ENCODE results near the gene TBXT.

TBXT gene

DNA sequence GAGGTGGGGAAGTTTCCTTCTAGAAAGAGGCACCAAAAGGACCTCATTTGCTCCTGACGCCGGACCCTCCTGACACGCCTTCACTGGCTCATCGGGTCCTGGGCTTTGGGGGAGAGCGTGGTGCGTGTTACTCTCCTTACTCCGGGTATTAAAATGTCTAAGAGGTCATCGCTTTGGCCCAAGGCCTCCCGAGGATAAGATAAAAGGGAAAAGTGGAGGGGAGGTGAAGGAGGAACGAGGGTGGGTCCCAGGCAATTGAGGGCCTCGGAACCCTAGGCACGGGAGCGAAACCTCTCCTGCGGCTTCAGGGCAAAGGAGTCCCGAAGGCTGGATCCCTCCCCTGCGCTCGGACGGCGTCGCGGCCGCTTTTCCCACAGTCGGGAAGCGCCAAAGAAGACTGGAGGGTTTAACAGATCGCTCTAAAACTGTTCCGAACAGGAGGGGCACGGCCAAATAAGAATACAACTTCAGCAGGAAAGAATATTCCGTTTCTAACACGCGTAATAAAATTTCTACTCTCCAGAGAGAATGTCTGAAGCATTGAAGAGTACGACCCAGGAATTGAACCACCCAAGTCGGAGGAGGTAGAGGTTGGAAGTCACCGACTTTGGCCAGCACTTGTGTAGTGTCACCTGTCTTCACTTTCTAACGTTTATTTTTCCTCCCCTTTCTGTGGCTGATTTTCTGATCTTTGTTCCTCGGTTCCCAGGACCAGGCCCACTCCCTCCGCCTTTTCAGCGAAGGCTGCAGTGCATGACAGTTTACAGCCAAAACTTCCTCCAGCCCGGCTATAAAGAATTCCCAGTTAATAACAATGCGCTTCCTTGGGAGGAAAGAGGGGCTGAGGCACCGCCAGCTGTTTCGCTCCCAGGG is 2.1 kb upstream of the TBXT start:
- H3K4me1 ChIP-seq (ENCODE audit: control insufficient read depth, insufficient read depth, low read length), result peaks cover 46% of the 10 kb centered on the region
- no peak overlapping the region for H3K27ac ChIP-seq (ENCODE audit: low read depth, low read length)
- peaks cover 93% of the 10 kb centered on the region for H3K27me3 ChIP-seq (ENCODE audit: control insufficient read depth, insufficient read depth, low read length)
- H3K9me3 ChIP-seq (ENCODE audit: control insufficient read depth, insufficient read depth, low read length), result no peaks in the 10 kb centered on the region
- H3K4me3 ChIP-seq (ENCODE audit: low read depth, low read length), result peak overlapping the region; percentile 49; the same call in 1 of the 2 replicates
- no peaks in the 10 kb centered on the region for H3K36me3 ChIP-seq (ENCODE audit: control insufficient read depth, insufficient read depth, low read length)
- H3K9ac ChIP-seq (ENCODE audit: low read depth, low read length), result no peak overlapping the region

DNA sequence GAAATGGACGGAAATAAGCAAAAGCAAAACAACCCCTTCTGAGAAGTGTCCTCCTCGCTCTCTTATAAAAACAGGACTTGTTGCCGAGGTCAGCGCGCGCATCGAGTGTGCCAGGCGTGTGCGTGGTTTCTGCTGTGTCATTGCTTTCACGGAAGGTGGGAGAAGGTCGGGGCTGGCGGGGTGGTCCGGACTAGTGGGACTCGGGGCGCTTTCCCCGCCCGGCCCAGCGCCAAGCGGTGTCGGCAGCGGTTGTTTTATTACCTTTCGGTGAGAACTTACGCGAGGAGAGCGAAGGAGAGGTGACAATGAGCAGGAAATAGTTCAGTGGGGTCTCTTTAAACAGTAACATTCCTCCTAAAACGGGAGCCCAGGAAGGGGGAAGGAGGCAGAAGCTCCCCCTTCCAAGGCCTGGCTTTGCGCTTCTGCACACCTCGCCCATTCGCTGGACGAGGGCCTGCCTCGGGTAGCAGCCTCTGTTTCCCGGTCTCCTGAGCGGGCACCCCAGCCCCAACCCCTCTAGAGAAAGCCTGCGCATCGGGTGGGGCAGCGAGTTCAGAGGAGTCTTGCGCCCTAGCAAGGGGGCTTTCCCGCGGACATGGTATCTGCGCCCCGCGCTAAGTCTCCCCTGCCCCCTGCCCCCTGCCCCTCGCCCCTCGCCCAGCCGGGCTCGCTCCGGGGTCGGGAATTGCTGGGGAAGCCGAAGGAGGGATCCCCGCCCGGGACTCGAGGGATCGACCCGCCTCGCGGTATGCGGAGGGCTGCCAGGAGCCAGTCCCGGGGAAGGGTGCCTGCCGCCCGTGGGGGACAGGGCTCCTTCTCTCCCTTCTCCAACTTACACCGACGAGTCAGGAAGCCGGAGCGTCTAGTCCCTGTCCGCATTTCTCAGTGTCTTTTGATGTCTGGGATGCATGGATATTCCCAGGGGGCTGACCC is 1.2 kb upstream of the TBXT start:
- Histone ChIP-seq H3K4me1 (ENCODE audit: control insufficient read depth, insufficient read depth, low read length) (peaks cover 45% of the 10 kb centered on the region), H3K4me3 (ENCODE audit: low read depth, low read length) (peak overlapping the region; percentile 69), H3K27me3 (ENCODE audit: control insufficient read depth, insufficient read depth, low read length) (peaks cover 95% of the 10 kb centered on the region), H3K9ac (ENCODE audit: low read depth, low read length) (no peak overlapping the region), H3K27ac (ENCODE audit: low read depth, low read length) (no peak overlapping the region), H3K9me3 (ENCODE audit: control insufficient read depth, insufficient read depth, low read length) (no peaks in the 10 kb centered on the region), H3K36me3 (ENCODE audit: control insufficient read depth, insufficient read depth, low read length) (no peaks in the 10 kb centered on the region)

DNA sequence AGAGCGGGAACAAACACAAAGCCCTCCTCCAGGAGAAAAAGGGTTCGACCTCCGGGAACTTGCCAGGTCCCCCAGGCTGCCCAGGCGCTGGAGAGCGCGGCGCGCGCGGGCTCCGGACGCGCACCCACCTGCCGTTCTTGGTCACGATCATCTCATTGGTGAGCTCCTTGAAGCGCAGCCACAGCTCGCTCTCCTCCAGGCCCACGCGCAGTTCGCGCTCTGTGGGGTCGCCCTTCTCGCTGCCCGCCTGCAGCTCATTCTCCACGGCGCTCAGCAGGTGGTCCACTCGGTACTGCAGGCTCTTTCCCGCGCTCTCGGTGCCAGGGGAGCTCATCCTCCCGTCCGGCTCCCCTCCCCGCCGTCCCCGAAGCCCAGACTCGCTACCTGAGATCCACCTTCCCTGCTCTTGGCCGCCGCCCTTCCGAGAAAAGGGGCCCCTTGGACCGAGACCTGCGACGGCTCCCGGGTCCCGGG is 356 bp downstream of the TBXT start:
- Histone ChIP-seq H3K4me1 (ENCODE audit: control insufficient read depth, insufficient read depth, low read length) (peaks cover 31% of the 10 kb centered on the region), H3K27me3 (ENCODE audit: control insufficient read depth, insufficient read depth, low read length) (peaks cover 95% of the 10 kb centered on the region), H3K9ac (ENCODE audit: low read depth, low read length) (no peak overlapping the region; the same call in 1 of the 2 replicates), H3K36me3 (ENCODE audit: control insufficient read depth, insufficient read depth, low read length) (no peaks in the 10 kb centered on the region), H3K27ac (ENCODE audit: low read depth, low read length) (no peak overlapping the region), H3K4me3 (ENCODE audit: low read depth, low read length) (peak overlapping the region; percentile 69), H3K9me3 (ENCODE audit: control insufficient read depth, insufficient read depth, low read length) (no peaks in the 10 kb centered on the region)

DNA sequence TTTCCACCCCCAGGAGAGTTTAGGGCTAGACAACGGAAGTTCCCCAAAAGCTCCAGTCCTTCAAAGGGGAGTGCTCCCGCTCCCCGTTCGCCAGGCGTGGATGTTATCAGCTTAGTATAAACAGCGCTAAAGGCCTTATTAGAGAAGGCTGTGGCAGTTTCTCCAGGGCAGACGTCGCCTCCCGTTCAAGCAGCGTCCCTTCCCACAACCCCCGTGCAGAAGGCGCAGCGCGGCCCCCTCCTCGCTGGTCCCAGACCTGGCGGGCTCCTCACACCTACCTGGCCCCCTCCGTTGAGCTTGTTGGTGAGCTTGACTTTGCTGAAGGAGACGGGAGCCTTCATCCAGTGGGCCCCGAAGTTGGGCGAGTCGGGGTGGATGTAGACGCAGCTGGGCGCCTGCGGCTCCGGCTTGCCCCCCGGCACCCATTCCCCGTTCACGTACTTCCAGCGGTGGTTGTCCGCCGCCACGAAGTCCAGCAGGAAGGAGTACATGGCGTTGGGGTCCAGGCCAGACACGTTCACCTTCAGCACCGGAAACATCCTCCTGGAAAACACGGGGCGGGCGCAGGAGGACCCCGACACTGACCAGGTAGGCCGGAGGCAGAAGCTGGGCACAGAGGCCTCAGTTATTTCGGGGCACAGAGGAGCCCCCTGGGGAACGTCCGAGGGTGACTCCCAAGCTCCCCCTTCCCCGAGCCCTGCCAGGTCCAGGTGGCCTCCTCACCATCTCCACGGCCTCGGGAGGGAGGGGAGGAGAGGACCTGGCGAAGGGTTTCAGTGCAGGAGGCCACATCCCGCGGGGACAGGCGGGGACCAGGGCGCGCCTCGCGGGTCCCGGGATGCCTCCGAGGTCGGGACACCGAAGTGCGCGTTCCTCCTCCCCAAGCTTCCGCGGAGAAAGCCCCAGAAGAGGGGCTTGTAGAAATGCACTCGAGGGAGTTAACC is 1.1 kb downstream of the TBXT start:
- peak overlapping the region; percentile 69 for H3K4me3 ChIP-seq (ENCODE audit: low read depth, low read length)
- peaks cover 31% of the 10 kb centered on the region for H3K4me1 ChIP-seq (ENCODE audit: control insufficient read depth, insufficient read depth, low read length)

DNA sequence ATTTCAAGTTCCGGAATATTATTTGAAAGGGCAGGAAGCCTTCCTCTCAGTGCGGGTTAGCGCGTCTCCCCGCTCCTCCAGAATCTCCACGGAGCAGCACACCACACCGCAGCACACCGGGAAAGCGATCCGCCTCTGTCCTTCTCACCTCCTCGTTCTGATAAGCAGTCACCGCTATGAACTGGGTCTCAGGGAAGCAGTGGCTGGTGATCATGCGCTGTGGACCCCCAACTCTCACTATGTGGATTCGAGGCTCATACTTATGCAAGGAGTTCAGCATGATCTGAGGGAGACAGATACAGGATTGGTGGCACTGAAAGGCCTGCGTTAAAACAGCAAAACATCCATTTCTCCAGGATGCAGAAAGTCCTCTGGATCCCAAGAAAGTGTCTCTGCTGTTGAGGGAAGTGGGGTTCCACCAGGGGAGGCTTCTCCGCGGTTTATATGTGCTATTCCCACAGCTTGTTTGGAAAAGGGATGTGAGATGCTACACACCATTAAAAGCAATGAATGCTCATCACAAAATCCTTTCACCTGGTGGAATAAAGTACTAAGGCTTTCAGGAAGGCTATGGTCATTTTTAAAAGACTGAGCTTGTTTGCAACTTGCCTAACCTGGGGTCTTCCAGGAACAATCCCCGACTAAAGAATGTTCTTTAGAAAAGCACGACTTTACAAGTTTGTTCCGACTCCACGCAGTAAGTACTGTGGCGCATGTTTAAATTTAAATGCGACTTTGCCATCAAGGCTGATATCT is 1.9 kb downstream of the TBXT start:
- peaks cover 31% of the 10 kb centered on the region for H3K4me1 ChIP-seq (ENCODE audit: control insufficient read depth, insufficient read depth, low read length)
- H3K36me3 ChIP-seq (ENCODE audit: control insufficient read depth, insufficient read depth, low read length), result no peaks in the 10 kb centered on the region
- H3K9me3 ChIP-seq (ENCODE audit: control insufficient read depth, insufficient read depth, low read length), result no peaks in the 10 kb centered on the region
- H3K9ac ChIP-seq (ENCODE audit: low read depth, low read length), result no peak overlapping the region
- no peak overlapping the region for H3K27ac ChIP-seq (ENCODE audit: low read depth, low read length)
- peaks cover 84% of the 10 kb centered on the region for H3K27me3 ChIP-seq (ENCODE audit: control insufficient read depth, insufficient read depth, low read length)
- peak overlapping the region; percentile 69 for H3K4me3 ChIP-seq (ENCODE audit: low read depth, low read length)

More for the DNA sequence above, 1.1 kb downstream of the TBXT start:
- H3K9ac ChIP-seq (ENCODE audit: low read depth, low read length), result no peak overlapping the region
- no peaks in the 10 kb centered on the region for H3K9me3 ChIP-seq (ENCODE audit: control insufficient read depth, insufficient read depth, low read length)
- H3K36me3 ChIP-seq (ENCODE audit: control insufficient read depth, insufficient read depth, low read length), result no peaks in the 10 kb centered on the region
- H3K27me3 ChIP-seq (ENCODE audit: control insufficient read depth, insufficient read depth, low read length), result peaks cover 93% of the 10 kb centered on the region
- no peak overlapping the region for H3K27ac ChIP-seq (ENCODE audit: low read depth, low read length)

DNA sequence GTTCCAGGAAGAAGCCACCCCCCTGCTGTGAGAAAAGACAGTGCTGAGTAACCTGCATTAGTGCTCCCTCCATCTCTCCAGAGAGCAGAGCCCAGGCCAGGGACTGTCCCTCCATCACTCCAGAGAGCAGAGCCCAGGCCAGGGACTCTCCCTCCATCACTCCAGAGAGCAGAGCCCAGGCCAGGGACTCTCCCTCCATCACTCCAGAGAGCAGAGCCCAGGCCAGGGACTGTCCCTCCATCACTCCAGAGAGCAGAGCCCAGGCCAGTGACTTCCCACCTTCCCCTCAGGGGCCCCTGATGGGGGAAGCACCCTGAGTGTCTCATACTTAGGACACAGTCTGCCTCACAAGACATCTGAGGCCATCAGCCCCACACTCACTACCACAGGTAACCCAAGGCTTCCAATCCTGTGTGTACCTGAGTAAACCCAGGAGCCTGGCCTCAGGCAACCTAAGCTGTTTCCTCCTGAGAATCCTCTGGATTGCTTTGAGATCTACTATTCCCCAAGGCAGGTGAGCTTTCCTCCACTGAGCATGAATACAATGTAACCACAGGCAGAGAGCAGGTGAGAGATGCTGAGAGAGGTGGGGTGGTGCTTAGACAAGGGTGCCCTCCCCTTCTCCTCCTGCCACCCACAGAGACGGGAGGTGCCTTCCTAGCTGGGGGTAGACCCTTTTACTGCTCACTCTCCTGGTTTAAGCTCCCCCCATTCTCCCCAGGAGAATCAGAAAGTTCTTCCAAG is 4.9 kb downstream of the TBXT start:
- Histone ChIP-seq H3K36me3 (ENCODE audit: control insufficient read depth, insufficient read depth, low read length) (no peaks in the 10 kb centered on the region), H3K27ac (ENCODE audit: low read depth, low read length) (no peak overlapping the region), H3K4me1 (ENCODE audit: control insufficient read depth, insufficient read depth, low read length) (peaks cover 13% of the 10 kb centered on the region)

DNA sequence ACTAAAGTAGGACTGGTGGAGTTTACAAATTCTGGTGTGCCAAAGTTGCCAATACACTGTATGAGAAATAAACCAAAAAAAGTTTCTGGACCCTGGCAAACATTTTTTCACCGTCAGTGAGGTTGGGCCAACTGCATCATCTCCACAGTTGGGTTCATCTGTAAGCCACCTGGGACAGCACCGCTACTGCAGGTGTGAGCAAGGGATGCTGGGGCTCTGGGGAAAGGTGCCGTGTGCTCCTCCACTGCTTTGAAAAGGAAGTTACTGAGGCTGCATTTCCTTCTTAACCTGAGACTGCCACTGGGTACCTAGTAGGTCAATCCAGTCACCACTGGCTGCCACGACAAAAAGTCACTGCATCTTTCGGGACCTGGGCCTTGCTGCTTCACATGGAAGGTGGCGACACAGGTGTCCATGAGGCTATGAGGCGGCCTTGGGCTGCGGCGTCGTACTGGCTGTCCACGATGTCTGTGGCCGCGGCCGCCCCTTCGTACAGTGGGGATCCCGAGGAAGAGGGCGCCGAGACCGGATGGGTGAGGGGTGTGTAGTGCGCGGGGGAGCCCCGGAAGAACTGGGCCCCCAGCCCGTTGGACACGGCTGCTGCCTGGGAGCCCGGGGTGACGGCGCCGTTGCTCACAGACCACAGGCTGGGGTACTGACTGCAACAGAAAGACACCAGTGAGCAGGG is 9.6 kb downstream of the TBXT start:
- H3K27ac ChIP-seq (ENCODE audit: low read depth, low read length), result no peak overlapping the region
- no peaks in the 10 kb centered on the region for H3K9me3 ChIP-seq (ENCODE audit: control insufficient read depth, insufficient read depth, low read length)
- H3K36me3 ChIP-seq (ENCODE audit: control insufficient read depth, insufficient read depth, low read length), result no peaks in the 10 kb centered on the region
- no peaks in the 10 kb centered on the region for H3K4me1 ChIP-seq (ENCODE audit: control insufficient read depth, insufficient read depth, low read length)
- peaks cover 18% of the 10 kb centered on the region for H3K27me3 ChIP-seq (ENCODE audit: control insufficient read depth, insufficient read depth, low read length)
- no peak overlapping the region for H3K9ac ChIP-seq (ENCODE audit: low read depth, low read length)
- no peak overlapping the region for H3K4me3 ChIP-seq (ENCODE audit: low read depth, low read length)

More for the DNA sequence above, 4.9 kb downstream of the TBXT start:
- Histone ChIP-seq H3K9me3 (ENCODE audit: control insufficient read depth, insufficient read depth, low read length) (no peaks in the 10 kb centered on the region), H3K9ac (ENCODE audit: low read depth, low read length) (no peak overlapping the region), H3K4me3 (ENCODE audit: low read depth, low read length) (no peak overlapping the region), H3K27me3 (ENCODE audit: control insufficient read depth, insufficient read depth, low read length) (peaks cover 62% of the 10 kb centered on the region)

DNA sequence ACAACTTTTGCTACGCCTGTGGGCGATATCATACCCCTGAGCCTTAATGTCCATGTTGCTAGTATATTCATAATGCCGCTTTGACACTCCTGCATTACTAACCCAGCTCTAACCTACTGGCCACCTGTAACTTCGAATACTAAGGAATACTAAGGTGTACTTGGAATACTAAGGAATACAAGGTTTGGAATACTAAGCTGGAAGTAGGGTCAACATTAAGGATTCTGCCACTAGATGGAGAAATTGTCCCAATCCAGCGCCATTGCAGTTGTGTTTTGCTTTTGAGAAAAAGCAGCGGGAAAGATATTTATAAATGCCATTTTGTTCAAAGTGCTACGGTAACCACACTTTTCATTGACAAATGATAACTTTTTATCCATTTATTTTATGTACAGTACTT is 10.7 kb downstream of the TBXT start:
- Histone ChIP-seq H3K36me3 (ENCODE audit: control insufficient read depth, insufficient read depth, low read length) (no peaks in the 10 kb centered on the region), H3K4me3 (ENCODE audit: low read depth, low read length) (no peak overlapping the region), H3K4me1 (ENCODE audit: control insufficient read depth, insufficient read depth, low read length) (no peaks in the 10 kb centered on the region), H3K27ac (ENCODE audit: low read depth, low read length) (no peak overlapping the region), H3K27me3 (ENCODE audit: control insufficient read depth, insufficient read depth, low read length) (peaks cover 6% of the 10 kb centered on the region), H3K9me3 (ENCODE audit: control insufficient read depth, insufficient read depth, low read length) (no peaks in the 10 kb centered on the region), H3K9ac (ENCODE audit: low read depth, low read length) (no peak overlapping the region)

DNA sequence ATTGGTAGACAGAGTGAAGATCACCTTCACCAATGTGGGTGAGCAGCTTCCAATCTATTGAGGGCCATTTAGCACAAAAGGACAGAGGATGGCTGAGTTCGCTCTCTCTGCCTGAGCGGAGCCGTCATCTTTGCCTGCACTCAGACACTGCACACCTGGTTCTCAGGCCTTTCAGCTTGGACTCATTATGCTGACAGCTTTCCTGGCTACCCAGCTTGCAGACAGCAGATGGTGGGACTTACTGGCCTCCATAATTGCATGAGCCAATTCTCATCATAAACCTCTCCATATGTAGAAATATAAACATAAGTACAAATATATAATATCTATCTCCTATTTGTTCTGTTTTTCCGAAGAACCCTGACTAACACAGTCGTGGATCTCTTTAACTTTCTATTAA is 13.7 kb downstream of the TBXT start:
- Histone ChIP-seq H3K9ac (ENCODE audit: low read depth, low read length) (no peak overlapping the region), H3K9me3 (ENCODE audit: control insufficient read depth, insufficient read depth, low read length) (peaks cover 6% of the 10 kb centered on the region; the same call in 1 of the 2 replicates), H3K36me3 (ENCODE audit: control insufficient read depth, insufficient read depth, low read length) (no peaks in the 10 kb centered on the region), H3K4me1 (ENCODE audit: control insufficient read depth, insufficient read depth, low read length) (no peaks in the 10 kb centered on the region), H3K27ac (ENCODE audit: low read depth, low read length) (no peak overlapping the region), H3K4me3 (ENCODE audit: low read depth, low read length) (no peak overlapping the region), H3K27me3 (ENCODE audit: control insufficient read depth, insufficient read depth, low read length) (no peaks in the 10 kb centered on the region)

Data from HUES48 (cell line).